WI38 (cell line): ENCODE results near the gene NR3C2.

Source experiments
- H3K4me3 ChIP-seq: 2 replicates; pipeline ENCODE4 v1.5.1; 2011; ENCODE audit warnings: low read depth, mild to moderate bottlenecking, control low read depth, low read length
- CTCF ChIP-seq: IDR thresholded peaks from 2 replicates; pipeline ENCODE4 v1.5.1; 2012; ENCODE audit warnings: low read depth, mild to moderate bottlenecking, control low read depth, low read length

Gene NR3C2

GRCh38 chr4:148053298-148054003 is 388.8 kb downstream of the NR3C2 start:
- no peak for TF ChIP-seq CTCF
- H3K4me3 ChIP-seq = no peak overlapping the region

GRCh38 chr4:148052448-148052847 is 389.8 kb downstream of the NR3C2 start:
- H3K4me3 ChIP-seq = no peak overlapping the region
- no peak for TF ChIP-seq CTCF

GRCh38 chr4:148051403-148051802 is 390.8 kb downstream of the NR3C2 start:
- TF ChIP-seq CTCF = no peak
- H3K4me3 ChIP-seq = no peak overlapping the region

GRCh38 chr4:148048598-148048997 is 393.6 kb downstream of the NR3C2 start:
- H3K4me3 ChIP-seq = no peak overlapping the region
- no peak for TF ChIP-seq CTCF

GRCh38 chr4:148044912-148045352 is 397.3 kb downstream of the NR3C2 start:
- no peak overlapping the region for H3K4me3 ChIP-seq
- no peak for TF ChIP-seq CTCF

- no peak for TF ChIP-seq CTCF
- H3K4me3 ChIP-seq = no peak overlapping the region
These were observed 397.9 kb downstream of the NR3C2 start for GRCh38 chr4:148044089-148044911.
